SKM-1 (cell line): Measurements from ENCODE around the gene HES3.
"Not testable (repeated sequence)": the region's sequence is repeated elsewhere in the genome, so short reads cannot be mapped to it uniquely, and the experiment has no call there.

ENCODE experiments used
- DNase-seq: peaks from one replicate; lab custom pipeline; 2025; ENCODE audit not compliant: unreplicated experiment; lab: John Stamatoyannopoulos, UW

The HES3 gene

DNA sequence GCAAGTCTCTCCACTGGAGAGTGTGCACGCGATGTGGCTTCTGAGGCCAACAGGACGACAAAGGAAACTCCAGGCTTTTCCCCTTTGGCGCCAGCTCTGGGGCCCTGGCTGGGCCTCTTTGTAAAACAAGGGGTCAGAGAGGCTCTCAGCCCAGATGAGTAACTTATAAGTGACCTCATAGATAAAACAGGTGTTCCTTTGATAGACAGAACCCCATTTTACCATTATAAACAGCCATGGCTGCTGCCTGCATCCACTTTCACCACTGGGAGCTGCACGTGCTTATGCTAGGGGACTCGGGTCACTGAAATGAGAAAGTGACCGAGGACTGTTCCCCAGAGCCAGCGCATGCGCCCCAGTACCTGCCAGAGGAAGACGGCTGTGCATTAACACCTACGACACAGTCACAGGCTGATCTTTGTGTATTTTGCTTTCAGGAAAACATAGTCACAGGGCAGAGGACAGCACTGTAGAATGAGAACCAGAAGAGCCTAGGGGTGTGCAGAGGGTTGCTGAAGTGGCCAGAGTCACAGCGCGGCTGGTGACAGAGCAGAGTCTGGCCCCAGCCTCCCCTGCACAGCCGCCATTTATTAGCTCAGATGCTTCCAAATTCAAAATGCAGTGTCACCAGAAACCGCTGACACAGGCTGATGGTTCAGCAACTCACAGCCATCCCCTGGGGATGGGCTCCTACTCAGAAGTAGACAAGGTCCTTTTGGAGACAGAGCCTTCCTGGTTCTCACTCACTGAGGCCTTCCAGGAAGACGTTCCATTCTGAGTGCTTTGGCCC lies 25.4 kb upstream of the HES3 start:
- DNase-seq, result no peak

DNA sequence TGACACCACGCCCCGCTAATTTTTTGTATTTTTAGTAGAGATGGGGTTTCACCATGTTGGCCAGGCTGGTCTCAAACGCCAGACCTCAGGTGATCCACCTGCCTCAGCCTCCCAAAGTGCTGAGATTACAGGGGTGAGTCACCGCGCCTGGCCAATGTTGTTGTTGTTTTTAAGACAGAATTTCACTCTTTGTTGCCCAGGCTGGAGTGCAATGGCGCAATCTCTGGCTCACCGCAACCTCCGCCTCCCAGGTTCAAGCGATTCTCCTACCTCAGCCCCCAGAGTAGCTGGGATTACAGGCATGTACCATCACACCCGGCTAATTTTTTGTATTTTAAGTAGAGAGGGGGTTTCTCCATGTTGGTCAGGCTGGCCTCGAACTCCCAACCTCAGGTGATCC lies 24.3 kb upstream of the HES3 start:
- not testable (repeated sequence) for DNase-seq

DNA sequence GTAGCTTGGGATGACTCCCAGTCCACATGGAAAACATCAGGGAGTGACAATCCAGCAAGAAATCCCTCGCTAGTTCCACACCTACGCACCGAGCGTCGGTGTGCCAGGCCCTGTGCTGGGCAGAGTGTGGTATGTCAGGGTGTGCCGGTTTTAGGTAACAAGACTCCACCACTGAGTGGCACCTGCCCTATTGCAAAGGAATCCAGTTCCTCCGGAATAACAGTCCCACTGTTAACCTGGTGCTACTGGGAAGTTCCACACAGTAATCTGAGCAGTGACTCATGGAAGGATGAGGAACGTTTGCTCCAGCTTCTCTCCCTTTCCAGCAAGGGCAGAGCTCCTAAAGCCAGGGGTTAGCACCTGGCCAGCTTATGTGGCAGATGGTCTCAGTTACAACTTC lies 23.7 kb upstream of the HES3 start:
- no peak for DNase-seq

DNA sequence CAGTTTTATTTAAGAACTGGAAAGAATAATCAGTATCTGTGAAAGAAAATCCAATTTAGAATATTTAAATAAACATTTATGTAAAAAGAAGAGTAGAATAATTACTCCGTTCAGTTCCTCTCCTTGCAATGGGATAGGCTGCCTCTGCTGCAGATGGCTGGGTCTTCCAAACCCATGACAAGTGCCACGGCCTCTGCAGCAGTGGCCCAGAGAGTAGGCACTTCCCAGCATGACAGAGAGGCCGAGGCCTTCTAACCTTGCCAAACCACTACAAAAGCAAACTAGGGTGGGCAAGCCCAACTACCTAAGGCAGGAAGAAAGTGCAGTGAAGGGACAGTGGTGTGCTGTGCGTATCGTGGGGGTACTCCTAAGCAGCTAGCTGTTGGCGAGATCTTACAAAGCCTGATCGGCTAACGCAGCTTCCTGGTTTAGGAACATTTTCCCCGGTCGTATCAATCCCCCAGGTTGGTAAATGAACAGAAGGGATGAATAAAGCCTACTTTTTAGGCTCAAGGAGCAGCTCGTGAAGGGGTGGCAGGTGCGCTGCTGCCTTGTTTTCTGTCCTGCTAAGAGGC lies 22.7 kb upstream of the HES3 start:
- DNase-seq, result no peak

DNA sequence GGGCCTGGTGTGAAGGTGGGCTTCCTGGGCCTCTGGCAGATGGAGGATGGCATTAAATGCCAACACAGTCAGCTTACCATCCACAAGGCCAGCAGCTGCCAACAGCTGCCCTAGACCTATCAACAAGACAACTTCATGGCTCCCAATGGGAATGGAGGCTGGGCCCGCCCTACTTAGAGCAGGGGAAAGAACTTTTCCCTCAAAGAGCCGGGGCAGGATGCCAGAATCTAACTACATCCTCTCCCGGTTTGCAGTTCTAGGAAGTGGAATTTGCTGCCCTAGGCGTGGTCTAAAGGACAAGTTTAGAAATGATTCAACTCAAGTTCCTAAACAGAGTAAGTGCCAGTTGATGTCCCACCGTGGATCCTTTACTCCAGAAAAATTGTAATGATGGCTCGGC lies 21.3 kb upstream of the HES3 start:
- no peak for DNase-seq

DNA sequence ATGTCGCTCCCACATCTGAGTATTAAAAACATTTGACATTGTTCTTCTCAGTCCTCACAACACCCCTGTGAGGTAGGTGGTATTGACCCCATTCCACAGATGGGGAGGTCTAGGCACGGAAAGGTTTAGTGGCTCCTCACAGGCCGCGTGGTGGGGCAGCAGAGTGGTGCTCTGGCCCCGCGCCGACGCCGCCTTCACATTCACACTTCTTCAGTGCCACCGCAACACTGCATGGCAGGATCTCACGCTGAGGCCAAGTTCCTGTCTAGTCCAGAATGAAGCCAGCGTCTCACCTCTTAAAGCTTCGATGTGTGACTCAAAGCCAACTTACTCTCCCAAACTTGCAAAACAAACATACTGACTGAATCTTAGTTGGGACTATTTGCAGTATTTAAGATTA lies 20.4 kb upstream of the HES3 start:
- DNase-seq, result no peak

DNA sequence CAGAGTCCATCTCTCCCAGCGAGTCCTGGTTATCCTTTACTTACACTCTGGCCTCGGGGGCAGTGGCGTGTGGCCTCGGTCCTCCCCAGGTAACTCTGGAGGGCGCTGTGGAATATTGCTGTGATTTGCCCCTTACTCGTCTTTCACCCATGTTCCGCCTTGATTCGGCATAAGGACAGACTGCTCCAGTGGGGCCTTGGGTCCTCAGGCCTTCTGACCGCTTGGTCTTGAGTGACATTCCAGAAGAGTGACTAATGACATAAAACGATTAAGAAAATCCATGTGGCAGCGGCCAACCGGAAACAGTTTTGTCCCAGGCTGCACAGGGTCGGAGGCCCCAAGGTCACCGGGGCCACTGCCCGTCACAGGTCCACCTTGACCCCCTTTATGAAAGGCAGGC lies 19.3 kb upstream of the HES3 start:
- DNase-seq, result no peak

DNA sequence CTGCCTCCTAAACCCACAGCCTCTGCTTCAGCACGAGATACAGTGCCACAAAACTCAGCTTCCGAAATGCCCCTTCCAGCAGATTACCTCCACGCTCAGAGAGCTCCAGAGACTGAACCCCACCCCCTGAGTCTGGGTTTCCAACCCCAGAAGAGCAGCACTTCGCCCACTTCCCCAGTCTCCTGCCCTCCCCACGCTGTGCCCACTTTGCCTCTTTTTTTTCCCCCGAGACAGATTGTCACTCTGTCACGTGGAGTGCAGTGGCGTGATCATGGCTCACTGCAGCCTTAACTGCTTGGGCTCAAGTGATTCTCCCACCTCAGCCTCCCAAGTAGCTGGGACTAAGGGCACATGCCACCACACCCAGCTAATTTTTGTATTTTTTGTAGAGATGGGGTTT lies 18.3 kb upstream of the HES3 start:
- DNase-seq, result no peak

DNA sequence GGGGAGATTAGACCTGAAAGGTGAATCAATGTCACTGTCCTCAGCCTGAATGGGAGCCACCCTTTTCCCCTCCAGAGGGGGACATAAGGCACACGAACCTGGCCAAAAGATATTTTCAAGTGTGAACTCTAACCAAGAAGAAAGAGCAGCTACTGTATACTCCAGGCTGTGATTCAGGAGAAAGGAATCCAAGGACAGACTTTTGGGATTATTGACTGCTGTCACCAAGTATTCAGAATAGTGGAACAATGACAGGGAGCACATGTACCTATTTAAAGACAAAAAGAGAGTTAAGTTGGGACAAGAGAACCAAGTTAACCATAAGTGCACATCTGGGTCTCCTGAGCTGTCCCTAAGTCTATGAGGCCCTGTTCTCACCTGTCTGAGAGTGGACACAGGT lies 10.6 kb upstream of the HES3 start:
- DNase-seq, result no peak

DNA sequence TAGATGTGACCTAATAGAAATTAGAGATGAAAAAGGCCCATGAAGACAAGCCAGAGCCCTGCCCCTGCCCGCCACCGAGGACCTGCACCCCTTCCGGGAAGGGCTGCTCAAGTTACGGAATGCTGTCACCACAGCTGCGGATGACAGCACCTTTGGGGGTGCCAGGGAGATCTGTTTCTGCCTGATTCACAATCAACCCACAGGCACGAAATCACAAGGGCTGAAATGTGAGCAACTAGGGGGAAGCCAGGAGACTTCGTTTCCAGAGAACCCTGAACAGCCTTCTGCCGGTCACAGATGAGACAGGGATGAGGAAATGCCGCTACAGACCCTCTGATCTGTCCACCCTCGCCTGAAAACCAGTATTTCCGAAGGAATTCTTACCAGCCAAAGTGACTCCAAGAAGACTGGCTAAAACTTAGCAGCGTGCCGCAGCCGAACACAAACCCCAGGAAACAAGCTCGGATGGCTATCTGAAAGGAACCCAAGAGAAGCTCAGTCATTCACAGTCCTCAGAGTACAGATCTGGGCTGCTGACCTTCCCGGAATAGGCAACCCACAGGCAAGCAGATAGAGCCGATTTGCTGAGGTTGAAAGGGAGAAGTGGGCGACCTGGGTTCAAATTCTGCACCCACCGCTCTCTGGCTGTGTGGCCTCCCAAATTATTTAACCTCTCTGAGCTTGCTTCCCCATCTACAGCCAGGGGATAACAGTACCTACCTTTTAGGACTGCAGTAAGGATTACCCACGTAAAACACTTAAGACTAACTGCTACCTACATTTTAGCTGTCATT lies 9.3 kb upstream of the HES3 start:
- no peak for DNase-seq

DNA sequence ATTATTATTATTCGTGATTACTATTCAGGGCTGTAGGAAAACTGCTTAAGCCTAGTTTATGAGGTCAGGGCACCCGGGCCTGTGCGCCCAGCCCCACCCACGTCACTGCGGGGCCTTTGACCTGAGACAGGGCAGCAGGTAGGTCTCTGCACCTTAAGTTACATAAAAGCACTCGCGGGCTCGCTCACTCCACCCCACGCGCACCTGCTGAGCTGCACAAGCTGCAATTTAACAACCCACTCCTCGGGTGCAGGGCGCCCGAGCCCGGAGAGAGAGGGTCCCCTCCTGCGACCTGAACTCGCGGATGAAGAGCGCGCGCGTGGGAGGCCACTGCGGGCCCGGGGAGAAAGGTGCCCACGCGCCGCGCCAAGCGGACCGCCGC lies 8.7 kb upstream of the HES3 start:
- DNase-seq, result no peak

DNA sequence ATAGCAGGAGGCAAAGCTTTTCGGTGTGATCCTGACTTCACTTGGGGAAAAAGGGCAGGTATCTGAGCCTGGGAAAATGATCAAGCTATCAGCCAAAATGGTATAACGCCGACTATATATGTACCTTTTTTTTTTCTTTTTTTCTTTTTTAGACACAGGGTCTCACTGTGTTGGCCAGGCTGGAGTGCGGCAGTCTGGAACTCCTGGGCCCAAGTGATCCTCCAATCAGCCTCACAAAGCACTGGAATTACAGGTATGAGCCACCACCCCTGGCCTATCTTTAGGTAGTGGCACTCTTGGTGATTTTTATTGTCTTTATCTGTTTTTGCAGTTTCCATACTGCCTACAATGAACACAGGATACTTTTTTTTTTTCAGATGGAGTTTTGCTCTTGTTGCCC lies 6.9 kb upstream of the HES3 start:
- no peak for DNase-seq

DNA sequence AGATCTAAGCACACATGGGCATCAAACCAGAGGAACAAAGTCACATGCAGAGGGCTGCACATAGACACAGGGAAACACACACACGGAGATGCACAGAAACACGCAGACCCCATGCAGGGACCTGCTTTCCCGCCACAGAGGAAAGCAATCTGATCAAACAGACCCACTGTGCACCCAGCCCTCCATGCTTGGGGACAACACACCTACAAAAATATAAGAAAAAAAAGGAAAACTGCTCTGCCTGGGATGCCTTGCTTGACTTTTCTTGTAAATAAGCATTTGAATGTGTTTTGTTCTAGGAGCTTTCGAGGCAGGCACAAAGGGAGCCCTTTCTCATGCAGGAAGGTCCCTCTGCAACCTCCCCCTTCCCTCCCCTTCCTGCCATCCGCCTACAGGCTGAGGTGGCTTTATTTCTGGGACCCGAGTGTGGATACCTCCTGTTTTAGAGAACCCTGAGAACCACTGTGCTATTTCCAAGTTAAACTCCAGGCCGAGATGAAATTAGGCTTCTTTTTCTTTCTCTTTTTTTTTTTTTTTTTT lies 4.7 kb upstream of the HES3 start:
- no peak for DNase-seq

DNA sequence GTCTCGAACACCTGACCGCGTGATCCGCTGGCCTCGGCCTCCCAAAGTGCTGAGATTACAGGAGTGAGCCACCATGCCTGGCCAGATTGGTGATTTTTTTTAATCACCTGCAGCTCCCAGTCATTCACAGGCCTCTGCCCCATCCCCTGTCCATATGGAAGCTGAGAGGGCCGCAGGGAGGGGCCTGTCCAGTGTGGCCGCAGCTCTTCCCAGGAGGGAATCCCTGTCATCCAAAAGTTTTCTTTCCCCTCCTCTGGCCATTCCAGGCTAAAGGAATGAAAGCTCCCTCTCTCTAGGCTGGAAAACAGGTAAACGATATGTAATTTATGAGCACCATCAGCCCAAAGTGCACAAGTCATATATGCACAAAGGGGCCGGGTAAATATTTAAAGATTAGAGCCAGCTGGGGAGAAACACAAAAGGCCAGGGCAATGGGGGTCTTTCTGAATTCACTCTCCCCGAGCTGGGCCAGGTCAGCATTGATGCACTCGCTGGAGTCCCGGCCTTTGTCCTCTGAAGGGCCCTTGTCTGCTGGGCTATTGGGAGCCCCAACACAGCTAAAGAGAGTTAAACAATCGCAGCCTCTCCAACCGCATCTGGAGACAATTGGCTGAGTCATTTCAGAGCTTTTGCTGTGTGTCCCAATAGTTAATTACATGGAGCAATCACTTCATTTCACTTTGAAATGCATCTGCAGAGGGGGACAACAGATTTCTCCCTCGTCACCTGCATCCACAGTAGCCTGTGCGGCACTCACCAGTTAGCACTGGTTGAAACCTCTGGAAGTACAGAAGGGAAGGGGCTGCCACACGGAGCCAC lies 3.8 kb upstream of the HES3 start:
- no peak for DNase-seq

DNA sequence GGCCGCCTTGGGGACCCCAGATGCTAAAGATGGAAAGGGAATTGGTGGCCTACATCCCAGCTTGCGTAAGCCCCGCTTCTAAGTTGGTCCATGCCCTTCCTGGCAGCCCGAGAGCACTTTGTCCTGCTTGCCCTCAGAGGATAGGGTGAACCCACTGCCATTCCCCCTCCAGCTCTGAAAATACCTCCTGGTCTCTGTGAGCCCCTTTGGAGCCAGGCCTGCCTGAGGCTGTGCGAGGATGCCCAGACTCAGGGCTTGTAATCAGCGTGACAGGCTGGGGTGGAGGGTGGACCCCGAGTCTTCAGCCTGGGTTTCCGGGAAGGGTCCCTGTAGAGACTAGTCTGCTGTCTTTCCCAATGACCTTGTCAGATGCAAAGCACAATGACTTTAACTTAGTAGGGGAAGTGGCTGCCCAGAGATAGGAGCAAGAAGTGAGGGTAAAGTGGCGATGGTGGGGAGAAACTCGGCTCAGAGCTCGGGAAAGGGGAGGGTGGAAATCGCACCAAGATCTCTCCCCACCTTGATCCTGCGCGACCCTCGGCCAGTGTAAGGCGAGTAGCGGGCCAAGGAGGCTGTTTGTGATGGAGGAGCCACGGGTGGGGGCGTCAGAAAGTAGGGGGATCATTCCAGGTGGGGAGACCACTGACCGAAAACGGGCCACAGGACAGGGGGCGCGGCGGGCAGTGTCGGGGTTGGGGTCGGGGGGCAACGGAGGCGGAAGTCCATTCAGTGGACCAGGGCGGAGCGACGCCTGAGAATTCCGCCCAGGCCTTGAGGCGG lies 2.7 kb upstream of the HES3 start:
- DNase-seq, result no peak

DNA sequence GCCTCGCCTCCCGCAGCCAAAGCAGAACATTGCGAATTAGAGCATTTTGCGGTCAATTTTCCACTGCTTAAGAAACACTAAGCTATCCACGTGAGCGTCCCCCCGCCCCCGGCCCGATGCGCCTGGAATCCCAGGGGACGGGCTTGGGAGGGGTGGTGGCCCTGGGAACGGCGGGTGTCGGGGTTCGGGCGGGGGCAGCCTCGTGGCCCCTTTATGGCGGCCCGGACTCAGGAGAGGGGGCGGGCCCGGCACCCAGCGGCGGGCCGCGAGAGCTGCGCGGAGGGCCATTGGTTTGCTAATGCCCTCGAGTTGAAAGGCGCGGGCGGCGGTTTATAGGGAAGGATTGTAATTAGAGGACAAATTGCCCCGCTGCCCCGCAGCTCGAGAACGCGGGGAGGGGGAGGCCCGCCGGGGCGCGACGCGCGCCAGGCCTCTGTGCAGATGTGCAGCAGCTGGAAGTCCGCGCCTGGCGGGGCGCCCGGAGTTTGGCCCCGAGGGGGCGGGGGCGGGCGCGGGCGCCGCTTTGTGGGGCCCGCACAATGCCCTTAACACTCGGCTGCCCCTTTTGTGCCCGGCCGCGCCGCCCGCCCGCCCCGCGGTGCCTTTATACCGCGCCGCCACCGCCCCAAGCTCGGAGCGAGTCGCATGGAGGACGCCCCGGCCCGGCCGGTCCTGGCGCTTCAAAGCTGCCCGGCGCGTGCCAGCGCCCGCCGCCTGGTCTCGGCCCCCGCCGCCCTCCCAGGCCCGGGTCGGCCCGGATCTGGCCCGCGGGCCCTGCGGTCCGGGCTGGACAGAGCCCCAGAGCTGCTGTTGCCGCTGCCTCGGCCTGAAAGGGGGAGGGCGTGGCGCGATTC lies 1.9 kb upstream of the HES3 start:
- no peak for DNase-seq

DNA sequence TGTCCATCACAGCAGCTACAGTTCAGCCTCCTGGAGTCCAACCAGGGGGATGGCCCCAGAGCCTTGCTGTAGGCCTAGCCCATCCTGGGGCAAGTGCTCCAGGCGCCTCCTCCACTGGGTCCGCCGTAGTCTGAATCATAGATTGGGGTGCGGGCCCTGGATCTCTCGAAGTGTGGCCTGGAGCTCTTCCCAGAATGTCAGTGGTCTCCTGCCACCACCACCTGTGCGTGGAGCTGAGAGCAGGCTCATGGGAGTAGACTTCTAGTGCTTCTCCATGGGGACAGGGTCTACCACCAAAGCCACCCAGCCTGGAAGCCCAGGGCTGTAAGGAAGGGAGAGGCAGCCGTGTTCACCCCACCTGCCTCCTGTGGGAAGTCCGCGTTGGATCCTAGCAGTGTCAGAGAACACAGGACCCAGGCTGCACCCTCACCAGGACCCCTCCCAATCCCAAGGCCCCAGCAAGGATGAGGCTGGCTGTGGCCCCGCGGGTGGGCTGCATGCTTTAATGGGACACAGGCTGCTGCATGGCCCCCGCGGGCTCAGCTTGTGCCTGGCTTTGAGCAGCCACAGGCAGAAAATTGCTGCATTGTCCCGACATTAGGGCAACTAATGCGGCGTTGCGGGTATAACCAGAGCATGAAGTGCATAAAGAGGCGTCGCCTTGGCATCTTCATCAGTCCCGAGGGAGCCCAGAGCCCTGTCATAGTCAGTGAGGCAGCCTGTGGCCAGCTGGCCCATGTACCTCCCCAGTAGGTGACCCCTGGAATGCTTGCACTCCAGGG lies 735 bp upstream of the HES3 start:
- no peak for DNase-seq

DNA sequence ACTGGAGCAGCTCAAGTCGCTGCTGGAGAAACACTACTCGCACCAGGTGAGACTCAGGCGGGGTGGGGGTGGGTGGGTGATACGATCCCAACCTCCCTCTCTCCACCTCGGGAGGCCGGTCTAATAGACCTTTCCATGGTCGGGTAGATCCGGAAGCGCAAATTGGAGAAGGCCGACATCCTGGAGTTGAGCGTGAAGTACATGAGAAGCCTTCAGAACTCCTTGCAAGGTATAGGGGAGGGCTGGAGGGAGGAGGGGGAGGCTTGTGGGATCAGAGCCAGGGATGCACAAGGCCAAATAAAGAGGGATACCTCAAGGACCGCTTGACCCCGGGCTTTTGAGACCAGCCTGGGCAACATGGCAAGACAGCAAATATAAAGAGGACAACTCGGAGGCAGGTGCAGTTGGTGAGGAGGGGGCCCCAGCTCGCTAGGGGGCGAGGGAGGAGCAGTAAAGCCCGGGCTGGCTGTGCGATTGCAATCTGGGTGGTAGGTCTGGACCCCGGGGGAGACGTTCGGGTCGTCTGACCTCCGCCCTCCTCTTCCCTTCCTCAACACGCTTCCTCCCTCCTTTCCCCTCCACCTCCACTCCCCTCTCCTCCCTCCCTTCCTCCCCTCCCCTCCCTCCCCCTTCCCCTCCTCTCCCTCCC lies 546 bp downstream of the HES3 start:
- no peak for DNase-seq
